Kidney epithelial cell (primary cell): ENCODE data around the gene LIG4. TPM values are rescaled to one million over a fixed set of nuclear protein-coding genes. Genes with fewer than 3 reads are reported as not detected.

ENCODE experiments used
- DNase-seq: peaks from one replicate; pipeline ENCODE4 v3.0.0-alpha.2; 2010; ENCODE audit warnings: low read depth
- H3K27me3 ChIP-seq: 2 replicates; pipeline ENCODE4 v1.6.0; 2011; ENCODE audit warnings: low read length; ENCODE audit not compliant: control insufficient read depth, insufficient read depth
- H3K36me3 ChIP-seq: 2 replicates; pipeline ENCODE4 v1.5.1; 2011; ENCODE audit warnings: low read length; ENCODE audit not compliant: control insufficient read depth, insufficient read depth
- H3K4me3 ChIP-seq: 2 replicates; pipeline ENCODE4 v1.5.1; 2011; ENCODE audit warnings: low read depth, mild to moderate bottlenecking, control low read depth, low read length
- CTCF ChIP-seq: IDR thresholded peaks from 2 replicates; pipeline ENCODE4 v1.5.1; 2011; ENCODE audit warnings: mild to moderate bottlenecking, moderate library complexity, low read length, control low read depth, inconsistent platforms; ENCODE audit not compliant: insufficient read depth, poor library complexity, severe bottlenecking
- total RNA-seq: library from RNA; depleted of rRNA; stranded (reverse); fragments of >200 nt; gene quantifications from 2 replicates; pipeline ENCODE4 v1.2.3, GENCODE V29; 2015

Gene LIG4
- total RNA-seq: 15.7 and 17.3 TPM in 2 replicates

- no peaks in the 10 kb centered on the region for H3K27me3 ChIP-seq
- H3K4me3 ChIP-seq: peak within 1 kb of the TSS; percentile 75
- H3K36me3 ChIP-seq: no peaks in the 10 kb centered on the region
- peak; percentile 87 for DNase-seq
- no peak for TF ChIP-seq CTCF
These were observed at the start of gene LIG4 for GRCh38 chr13:108215436-108215835. TSS of gene LIG4 (minus strand) at chr13:108215536. CDS start at chr13:108211268, 4,268 bp downstream.

GRCh38 chr13:108263621-108264355 lies 48.5 kb upstream of the LIG4 start:
- Histone ChIP-seq H3K36me3 (no peaks in the 10 kb centered on the region), H3K27me3 (no peaks in the 10 kb centered on the region), H3K4me3 (no peak overlapping the region)
- no peak for TF ChIP-seq CTCF
- no peak for DNase-seq

GRCh38 chr13:108257248-108257647 lies 41.9 kb upstream of the LIG4 start:
- no peaks in the 10 kb centered on the region for H3K36me3 ChIP-seq
- H3K27me3 ChIP-seq: no peaks in the 10 kb centered on the region
- no peak overlapping the region for H3K4me3 ChIP-seq
- no peak for DNase-seq
- no peak for TF ChIP-seq CTCF

GRCh38 chr13:108249150-108249549 lies 33.8 kb upstream of the LIG4 start:
- DNase-seq: no peak
- no peaks in the 10 kb centered on the region for H3K36me3 ChIP-seq
- H3K4me3 ChIP-seq: no peak overlapping the region
- no peaks in the 10 kb centered on the region for H3K27me3 ChIP-seq
- no peak for TF ChIP-seq CTCF

GRCh38 chr13:108230377-108230776 lies 15.0 kb upstream of the LIG4 start:
- DNase-seq: no peak
- TF ChIP-seq CTCF: no peak
- H3K27me3 ChIP-seq: no peaks in the 10 kb centered on the region

More at GRCh38 chr13:108230377-108230776, 15.0 kb upstream of the LIG4 start:
- Histone ChIP-seq H3K36me3 (no peaks in the 10 kb centered on the region), H3K4me3 (no peak overlapping the region)
